ENCODE data around the gene UNC5A. TPM values are rescaled to one million over a fixed set of nuclear protein-coding genes. Genes with fewer than 3 reads are reported as not detected.

Gene UNC5A
- total and polyA plus RNA-seq, 9 of the 15 experiments (the other 6 are each of a cell fraction or from before 2014, with no cell fraction given) = not detected

- ATAC-seq = no peak
- 70% methylated on average over 2 of the region's 2 CpGs for WGBS (ENCODE audit: insufficient coverage, low coverage, missing lambda C conversion rate)
- in situ Hi-C loops (cut with MboI) = no loop called here
Measured at GRCh38 chr5:176922817-176923216, 112.5 kb downstream of the UNC5A start.

More at GRCh38 chr5:176922817-176923216, 112.5 kb downstream of the UNC5A start:
- H3K27me3 ChIP-seq (ENCODE audit: control insufficient read depth in 2 of 2, insufficient read depth in 2 of 2, low read length in 2 of 2) = no peaks in the 10 kb centered on the region
- no peak overlapping the region for H3K27ac ChIP-seq (ENCODE audit: extremely low read depth, low read depth, low read length)
- H3K36me3 ChIP-seq (ENCODE audit: control insufficient read depth, insufficient read depth, low read length) = peaks cover 19% of the 10 kb centered on the region
- CTCF ChIA-PET (ENCODE audit: low intra/inter-chr PET ratio) = no interaction called here
- H3K4me1 ChIP-seq (replicated peaks in 1 of 2; ENCODE audit: control insufficient read depth in 2 of 2, insufficient read depth in 2 of 2, low read length in 2 of 2) = no peaks in the 10 kb centered on the region
- DNase-seq (ENCODE audit: extremely low read depth in 1 of 4, low spot score in 3 of 4) = no peak
- H3K9ac ChIP-seq (ENCODE audit: insufficient read depth in 1 of 2, low read depth in 2 of 2, low read length in 2 of 2) = no peak overlapping the region
- intact Hi-C loops (cut with micrococcal nuclease) = no loop called here
- BruUV-seq (replicated peaks) = no TSS peak
- no peak for TF ChIP-seq PRPF4 (IDR thresholded peaks at IDR 0.05; ENCODE audit: insufficient read depth, low read depth, low read length, poor library complexity, severe bottlenecking)
- no peak for TF ChIP-seq ZNF384 (IDR thresholded peaks at IDR 0.05; ENCODE audit: low read depth, low read length)
- no peak for TF ChIP-seq POLR2H (tag; IDR thresholded peaks at IDR 0.05; ENCODE audit: low read depth)
- no peak for TF ChIP-seq ELF4 (CRISPR knock-in tag; IDR thresholded peaks at IDR 0.05)
- no peak for TF ChIP-seq ATF2 (CRISPR knock-in tag; IDR thresholded peaks at IDR 0.05)
- no peak for TF ChIP-seq CREB3L1 (IDR thresholded peaks at IDR 0.05; ENCODE audit: borderline replicate concordance, low read depth)
- TF ChIP-seq KDM5B (IDR thresholded peaks at IDR 0.05; ENCODE audit: insufficient replicate concordance, low read depth, low read length) = no peak
- TF ChIP-seq ZKSCAN1 (IDR thresholded peaks at IDR 0.05; ENCODE audit: low read depth, low read length) = no peak
- no peak for TF ChIP-seq HDGF (IDR thresholded peaks at IDR 0.05)
- TF ChIP-seq GTF3C2 (IDR thresholded peaks at IDR 0.05; ENCODE audit: borderline replicate concordance, extremely low read depth, insufficient read length) = no peak
- TF ChIP-seq ZNF695 (CRISPR knock-in tag; IDR thresholded peaks at IDR 0.05) = no peak
- no peak for TF ChIP-seq POU5F1 (IDR thresholded peaks at IDR 0.05; ENCODE audit: borderline replicate concordance, low read depth, low read length, partially characterized antibody)
- TF ChIP-seq CBX2 (IDR thresholded peaks at IDR 0.05; ENCODE audit: insufficient read depth, low read length, poor library complexity, severe bottlenecking) = no peak
- no peak for TF ChIP-seq KDM1A (IDR thresholded peaks at IDR 0.05)
- no peak for TF ChIP-seq TEAD4 (IDR thresholded peaks at IDR 0.05; ENCODE audit: low read length)
- TF ChIP-seq TEAD4 (CRISPR knock-in tag; IDR thresholded peaks at IDR 0.05; ENCODE audit: borderline replicate concordance) = no peak
- no peak overlapping the region for H3K4me3 ChIP-seq
- no peaks in the 10 kb centered on the region for H3K9me3 ChIP-seq (replicated peaks; ENCODE audit: control insufficient read depth, insufficient read depth, low read depth, low read length)
- no peaks in the 10 kb centered on the region for H3K9me1 ChIP-seq (ENCODE audit: control insufficient read depth, insufficient read depth, low read length)
- H4K20me1 ChIP-seq (replicated peaks; ENCODE audit: control insufficient read depth, insufficient read depth, low read length) = no peaks in the 10 kb centered on the region; the same call in 1 of the 2 replicates
- H2AFZ ChIP-seq (ENCODE audit: low read depth, low read length) = no peak overlapping the region
- no peak for FAIRE-seq
- H3K79me2 ChIP-seq (ENCODE audit: control insufficient read depth, insufficient read depth, low read length) = peaks cover 2% of the 10 kb centered on the region; the same call in 1 of the 3 replicates
- POLR2A ChIA-PET = interaction anchor here (1.2 kb wide), 1 partner anchor 59 kb away, joined by 3 read pairs; no protein-coding TSS in a partner anchor
- H3K4me2 ChIP-seq (ENCODE audit: insufficient read depth, low read length) = no peak overlapping the region
